ENCODE measurements around the gene ACOT11. TPM values are rescaled to one million over a fixed set of nuclear protein-coding genes. Genes with fewer than 3 reads are reported as not detected.
A peak's percentile ranks its signal among the peaks of the same experiment; 100 is the strongest.

The ACOT11 gene
- total and polyA plus RNA-seq, 4 donors = 2.8 to 13.5 (median 7.9) TPM

GRCh38 chr1:54596756-54597155 lies 48.7 kb downstream of the ACOT11 start:
- no peaks in the 10 kb centered on the region for H3K9me3 ChIP-seq (ENCODE audit: control insufficient read depth in 4 of 4, insufficient read depth in 3 of 4, low read length in 3 of 4)
- DNase-seq (no peak), ATAC-seq (ENCODE audit: insufficient read depth, low FRiP score) (no peak)
- no peak for TF ChIP-seq CTCF (IDR thresholded peaks at IDR 0.05; ENCODE audit: control extremely low read depth, extremely low read depth)
- peaks cover 0 to 11% (median 0%) of the 10 kb centered on the region in 5 donors for H3K4me1 ChIP-seq (ENCODE audit: control insufficient read depth in 5 of 5, insufficient read depth in 5 of 5, low read length in 5 of 5)
- no peak overlapping the region for H3K27ac ChIP-seq (ENCODE audit: low read depth in 1 of 2, low read length in 1 of 2)
- no peaks in the 10 kb centered on the region for H3K27me3 ChIP-seq (ENCODE audit: control insufficient read depth in 3 of 3, insufficient read depth in 3 of 3, low read length in 2 of 3)
- H3K36me3 ChIP-seq (ENCODE audit: control insufficient read depth in 4 of 4, insufficient read depth in 4 of 4, low read length in 4 of 4) = peaks cover 0 to 10% (median 0%) of the 10 kb centered on the region in 4 donors
- no peak overlapping the region for H3K9ac ChIP-seq (ENCODE audit: insufficient read depth in 1 of 2, low read length in 2 of 2)
- no peak overlapping the region for H3K4me3 ChIP-seq
- WGBS, 2 donors = 89 to 98% methylated on average over 3 of the region's 3 CpGs

GRCh38 chr1:54597455-54598030 lies 49.5 kb downstream of the ACOT11 start:
- DNase-seq = no peak
- H3K36me3 ChIP-seq (ENCODE audit: control insufficient read depth in 4 of 4, insufficient read depth in 4 of 4, low read length in 4 of 4) = peaks cover 0 to 11% (median 0%) of the 10 kb centered on the region in 4 donors
- H3K27ac ChIP-seq (ENCODE audit: low read depth in 1 of 2, low read length in 1 of 2) = no peak overlapping the region
- no peak for TF ChIP-seq CTCF (IDR thresholded peaks at IDR 0.05; ENCODE audit: control extremely low read depth, extremely low read depth)
- H3K9me3 ChIP-seq (ENCODE audit: control insufficient read depth in 4 of 4, insufficient read depth in 3 of 4, low read length in 3 of 4) = no peaks in the 10 kb centered on the region
- H3K4me1 ChIP-seq (ENCODE audit: control insufficient read depth in 5 of 5, insufficient read depth in 5 of 5, low read length in 5 of 5) = peaks cover 0 to 12% (median 0%) of the 10 kb centered on the region in 5 donors
- no peak overlapping the region for H3K9ac ChIP-seq (ENCODE audit: insufficient read depth in 1 of 2, low read length in 2 of 2)
- no peak overlapping the region for H3K4me3 ChIP-seq
- ATAC-seq (ENCODE audit: insufficient read depth, low FRiP score) = no peak
- 73 to 74% methylated on average over 3 of the region's 3 CpGs for WGBS, 2 donors
- no peaks in the 10 kb centered on the region for H3K27me3 ChIP-seq (ENCODE audit: control insufficient read depth in 3 of 3, insufficient read depth in 3 of 3, low read length in 2 of 3)

GRCh38 chr1:54599211-54599823 lies 51.3 kb downstream of the ACOT11 start:
- Histone ChIP-seq H3K9me3 (ENCODE audit: control insufficient read depth in 4 of 4, insufficient read depth in 3 of 4, low read length in 3 of 4) (no peaks in the 10 kb centered on the region), H3K4me1 (ENCODE audit: control insufficient read depth in 5 of 5, insufficient read depth in 5 of 5, low read length in 5 of 5) (peaks cover 0 to 12% (median 0%) of the 10 kb centered on the region in 5 donors), H3K27ac (ENCODE audit: low read depth in 1 of 2, low read length in 1 of 2) (no peak overlapping the region), H3K36me3 (ENCODE audit: control insufficient read depth in 4 of 4, insufficient read depth in 4 of 4, low read length in 4 of 4) (peaks cover 0 to 9% (median 0%) of the 10 kb centered on the region in 4 donors), H3K4me3 (no peak overlapping the region), H3K27me3 (ENCODE audit: control insufficient read depth in 3 of 3, insufficient read depth in 3 of 3, low read length in 2 of 3) (no peaks in the 10 kb centered on the region), H3K9ac (ENCODE audit: insufficient read depth in 1 of 2, low read length in 2 of 2) (no peak overlapping the region)
- ATAC-seq (ENCODE audit: insufficient read depth, low FRiP score) (no peak), DNase-seq (peak in 1 of 3 donors; percentile 37)
- TF ChIP-seq CTCF (IDR thresholded peaks at IDR 0.05; ENCODE audit: control extremely low read depth, extremely low read depth) = no peak
- 90 to 91% methylated on average over 13 of the region's 13 CpGs for WGBS, 2 donors
